ENCODE results near the gene NAA16. TPM values are rescaled to one million over a fixed set of nuclear protein-coding genes. Genes with fewer than 3 reads are reported as not detected.
"Not testable (repeated sequence)": the region's sequence is repeated elsewhere in the genome, so short reads cannot be mapped to it uniquely, and the experiment has no call there.

Gene NAA16
- total RNA-seq, 1 donor from 2014 or later = 10.0 TPM

DNA sequence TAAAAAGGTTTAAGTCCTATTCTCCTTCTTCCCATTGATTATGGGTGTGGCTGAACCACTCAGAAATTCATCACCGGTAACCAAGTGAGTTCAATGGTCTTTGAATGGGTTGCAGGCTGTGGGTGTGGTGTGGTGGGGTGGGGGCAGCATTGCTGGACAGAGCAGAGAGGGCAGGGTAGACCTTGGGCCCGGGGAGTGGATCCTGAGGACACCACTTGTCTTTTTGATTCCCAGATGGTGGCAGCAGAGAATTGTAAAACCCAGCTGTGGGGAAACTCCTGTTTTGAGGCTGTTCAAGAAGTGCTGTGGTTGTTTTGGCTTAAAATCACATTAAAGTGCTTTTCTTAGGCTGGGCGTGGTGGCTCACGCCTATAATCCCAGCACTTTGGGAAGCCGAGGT lies 100.5 kb downstream of the NAA16 start:
- peak; percentile 61 for DNase-seq

DNA sequence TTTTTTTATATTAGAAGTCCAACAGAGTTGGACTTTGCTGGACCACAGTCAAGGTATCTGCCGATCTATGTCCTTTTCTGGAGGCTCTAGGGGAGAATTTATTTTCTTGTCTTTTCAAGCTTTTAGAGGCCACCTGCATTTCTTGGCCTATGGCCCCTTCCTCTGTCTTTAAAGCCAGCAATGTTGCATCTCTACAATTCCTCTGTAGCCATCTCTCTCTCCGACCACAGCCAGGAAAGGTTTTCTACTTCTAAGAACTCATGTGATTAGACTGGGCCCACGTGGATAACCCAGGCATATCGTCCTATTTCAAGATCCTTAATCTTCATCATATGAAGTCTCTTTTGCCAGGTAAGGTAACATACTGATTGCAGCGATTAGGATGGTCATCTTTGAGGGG lies 102.8 kb downstream of the NAA16 start:
- no peak for DNase-seq

DNA sequence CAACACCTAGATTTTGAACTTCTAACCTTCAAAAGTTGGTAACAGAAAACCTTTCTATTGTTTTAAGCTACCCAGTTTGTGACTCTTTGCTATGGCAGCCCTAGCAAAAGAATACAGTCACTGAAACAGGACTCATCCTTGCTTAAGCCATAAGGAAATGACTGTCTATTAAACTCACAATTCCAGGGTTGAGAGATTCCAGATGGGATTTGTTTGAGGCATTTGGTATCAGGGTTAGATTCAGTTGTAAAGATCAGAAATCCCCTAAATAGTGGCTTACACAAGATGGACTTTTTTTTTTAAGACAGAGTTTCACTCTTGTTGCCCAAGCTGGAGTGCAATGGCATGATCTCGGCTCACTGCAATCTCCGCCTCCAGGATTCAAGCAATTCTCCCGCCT lies 105.2 kb downstream of the NAA16 start:
- DNase-seq = no peak

DNA sequence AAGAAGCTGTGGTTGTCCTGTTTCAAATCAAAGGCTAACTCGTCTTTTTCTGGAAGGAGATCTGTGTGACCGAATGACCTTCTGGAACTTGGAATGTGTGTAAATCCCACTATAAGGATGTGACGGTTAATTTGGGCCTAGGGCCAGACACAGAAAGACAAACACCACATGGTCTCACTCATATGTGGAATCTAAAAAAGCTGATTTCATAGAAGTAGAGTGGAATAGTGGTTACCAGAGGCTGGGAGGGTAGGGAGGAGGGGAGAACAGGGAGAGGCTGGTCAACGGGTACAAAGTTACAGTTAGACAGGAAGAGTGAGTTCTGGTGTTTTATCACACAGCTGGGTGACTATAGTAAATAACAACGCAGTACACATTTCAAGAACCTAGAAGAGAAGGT lies 107.0 kb downstream of the NAA16 start:
- DNase-seq = no peak

DNA sequence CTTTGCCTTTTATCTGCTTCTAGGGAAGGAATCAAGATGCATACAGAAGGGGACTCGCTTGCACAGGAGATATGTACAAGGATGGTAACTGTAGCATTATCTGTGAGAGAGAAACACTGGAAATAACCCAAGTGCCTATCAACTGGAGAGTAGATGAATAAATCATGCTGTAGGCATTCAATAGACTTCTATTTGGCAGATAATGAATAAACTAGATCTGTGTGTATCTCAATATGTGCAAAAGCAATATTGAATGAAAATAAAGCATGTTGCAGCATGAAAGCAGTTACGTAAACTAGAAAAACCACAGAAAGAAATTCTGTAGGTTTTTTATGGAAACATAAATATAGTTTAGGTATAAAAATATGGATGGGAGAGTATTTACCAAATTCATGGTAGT lies 107.7 kb downstream of the NAA16 start:
- DNase-seq = no peak

DNA sequence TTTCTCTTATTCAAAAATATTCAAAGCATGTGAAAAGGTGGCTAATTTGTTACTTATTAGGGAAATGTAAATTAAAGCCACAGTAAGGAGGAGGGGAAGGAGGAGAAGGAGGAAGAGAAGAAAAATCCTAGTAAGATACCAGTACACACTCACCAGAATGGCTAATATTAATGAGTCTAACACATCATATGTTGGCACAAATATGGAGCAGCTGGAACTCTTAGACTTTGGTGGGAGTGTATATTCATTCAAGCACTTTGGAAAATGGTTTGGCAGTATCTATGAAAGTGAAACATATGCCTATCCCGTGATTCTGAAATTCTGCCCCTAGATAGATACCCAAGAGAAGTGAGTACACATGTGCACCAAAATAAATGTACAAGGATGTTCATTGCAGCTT lies 108.1 kb downstream of the NAA16 start:
- DNase-seq = no peak

DNA sequence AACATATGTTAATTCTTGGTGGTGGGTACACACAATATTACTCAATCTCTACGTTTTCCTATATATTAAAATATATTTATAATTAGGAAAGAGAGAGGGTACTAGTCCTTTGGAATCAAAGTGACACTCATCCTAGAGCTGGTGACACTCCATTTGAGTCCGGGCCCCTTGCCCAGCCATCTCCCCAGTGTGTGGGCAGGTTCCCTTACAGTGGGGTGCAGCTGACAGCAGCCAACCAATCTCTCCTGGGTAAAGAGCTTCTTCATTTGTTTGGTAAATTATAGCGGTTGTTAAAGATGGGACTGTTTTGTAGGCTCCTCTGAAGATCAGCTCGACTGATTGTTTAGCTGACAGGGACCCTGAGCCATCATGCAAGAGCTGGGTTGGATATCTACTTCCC lies 109.1 kb downstream of the NAA16 start:
- no peak for DNase-seq

DNA sequence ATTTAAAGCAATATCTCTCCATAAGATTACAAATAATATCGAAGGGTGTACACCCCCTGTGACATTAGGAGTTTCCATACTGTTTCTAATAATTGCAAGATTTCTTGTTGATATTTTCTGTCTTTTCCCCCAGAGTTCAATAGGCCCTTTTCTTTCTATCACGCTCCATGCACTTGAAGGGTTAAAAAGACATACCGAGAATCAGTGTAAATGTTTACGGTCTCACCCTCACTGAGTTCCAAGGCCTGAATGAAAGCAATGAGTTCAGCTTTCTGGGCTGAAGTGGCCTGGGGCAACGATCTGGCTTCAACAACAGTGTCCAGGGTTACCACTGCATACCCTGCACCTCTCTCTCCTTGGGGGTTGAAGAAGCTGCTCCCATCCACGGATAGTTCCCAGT lies 110.3 kb downstream of the NAA16 start:
- DNase-seq = not testable (repeated sequence)

DNA sequence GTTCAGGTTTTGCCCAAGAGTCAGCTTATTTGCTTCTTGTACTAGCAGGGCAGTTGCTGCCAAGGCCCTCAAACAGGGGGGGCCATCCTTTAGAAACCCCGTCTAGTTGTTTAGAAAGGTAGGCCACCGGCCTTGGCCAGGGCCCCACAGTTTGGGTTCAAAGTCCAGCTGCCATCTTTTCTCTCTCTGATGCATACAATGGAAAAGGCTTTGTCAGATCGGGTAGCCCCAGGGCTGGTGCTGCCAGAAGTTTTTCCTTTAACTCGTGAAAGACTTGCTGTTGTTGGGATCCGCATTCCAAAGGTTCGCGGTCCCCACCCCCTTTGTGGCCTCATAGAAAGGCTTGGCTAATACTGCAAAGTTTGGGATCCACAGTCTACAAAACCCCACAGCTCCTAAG lies 110.9 kb downstream of the NAA16 start:
- DNase-seq = not testable (repeated sequence)

DNA sequence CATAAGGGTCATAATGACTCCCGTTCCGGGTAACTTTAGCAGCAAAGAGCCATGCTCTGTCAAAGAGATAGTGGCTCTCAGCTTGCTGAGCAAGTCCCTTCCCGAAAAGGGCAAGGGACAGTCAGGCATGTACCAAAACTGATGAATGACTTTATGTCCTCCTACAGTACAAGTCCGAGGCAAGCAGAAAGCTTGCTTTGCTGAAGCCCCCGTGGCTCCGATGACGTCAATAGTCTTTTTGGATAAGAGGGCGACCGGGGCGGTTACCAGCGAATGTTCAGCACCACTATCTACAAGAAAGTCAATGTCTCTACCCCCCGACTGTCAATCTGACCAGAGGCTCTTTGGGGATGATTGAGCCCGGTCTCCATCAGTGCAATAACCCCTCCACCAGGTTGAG lies 112.2 kb downstream of the NAA16 start:
- DNase-seq = not testable (repeated sequence)

DNA sequence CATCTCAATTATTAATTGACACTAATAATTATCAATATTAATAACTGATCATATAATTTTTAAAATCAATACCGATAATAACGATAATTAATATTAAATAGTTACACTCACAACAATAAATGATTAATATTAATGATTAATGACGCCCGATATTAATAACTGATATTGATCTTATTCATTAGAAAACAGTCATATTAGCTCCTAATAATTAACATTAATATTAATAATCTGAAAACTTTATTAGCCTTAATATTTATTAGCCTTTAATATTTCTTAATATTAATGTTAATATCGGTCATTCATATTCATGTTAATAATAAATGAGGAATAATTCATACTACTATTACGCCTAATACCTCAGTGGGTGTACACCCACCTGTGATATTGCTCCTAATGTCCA lies 113.6 kb downstream of the NAA16 start:
- DNase-seq = not testable (repeated sequence)

DNA sequence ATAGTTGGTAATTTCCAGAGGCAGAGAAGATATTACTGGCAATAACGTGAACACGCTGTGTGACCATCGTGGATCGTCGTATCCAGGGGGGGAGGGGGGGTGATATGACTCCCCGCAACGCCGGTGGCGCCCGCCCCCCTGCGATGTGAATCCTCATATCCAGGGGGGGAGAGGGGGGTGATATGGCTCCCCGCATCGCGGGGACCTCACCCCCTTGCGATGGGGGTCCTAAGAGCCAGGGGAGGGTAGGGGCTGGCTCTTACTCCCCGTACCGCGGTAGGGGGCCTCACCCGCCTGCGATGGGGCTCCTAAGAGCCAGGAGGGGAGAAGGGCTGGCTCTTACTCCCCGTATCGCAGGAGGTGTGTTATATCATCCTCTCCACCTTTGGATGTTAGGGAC lies 115.0 kb downstream of the NAA16 start:
- no peak for DNase-seq

Other genes starting within 250 kb of the NAA16 start
- gene WBP4, start 249.8 kb upstream of the NAA16 start, total RNA-seq = 9.1 and 9.5 TPM in 2 replicates
- 10.4 and 10.6 TPM in 2 replicates for gene KBTBD6, start 178.5 kb upstream of the NAA16 start, total RNA-seq
- 7.3 and 9.0 TPM in 2 replicates for gene KBTBD7, start 116.7 kb upstream of the NAA16 start, total RNA-seq
- gene MTRF1, start 47.7 kb upstream of the NAA16 start, total RNA-seq = 11.7 and 14.5 TPM in 2 replicates
- gene RGCC, start 146.3 kb downstream of the NAA16 start, total RNA-seq = 79.7 and 174 TPM in 2 replicates